ENCODE results near the gene UBE2K.
"Not testable (repeated sequence)": the region's sequence is repeated elsewhere in the genome, so short reads cannot be mapped to it uniquely, and the experiment has no call there.

Gene UBE2K

DNA sequence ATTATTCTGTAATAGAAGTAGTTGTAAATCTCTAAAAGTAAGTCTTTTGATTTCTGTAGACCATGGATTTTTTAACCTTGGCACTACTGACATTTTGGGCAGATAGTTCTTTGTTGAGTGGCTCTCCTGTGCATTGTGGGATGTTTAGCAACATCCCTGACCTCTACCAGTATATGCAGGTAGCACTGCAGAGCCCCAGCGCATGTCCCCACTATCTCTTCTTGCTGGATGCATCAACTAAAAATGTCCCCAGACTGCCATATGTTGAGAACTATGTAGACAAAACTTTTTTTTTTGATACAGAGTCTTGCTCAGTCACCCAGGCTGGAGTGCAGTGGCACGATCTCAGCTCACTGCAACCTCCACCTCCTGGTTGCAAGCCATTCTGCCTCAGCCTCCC lies 4.8 kb downstream of the UBE2K start:
- Histone ChIP-seq H2AFZ (no peak overlapping the region), H3K27ac (no peak overlapping the region), H3K36me3 (ENCODE audit: control insufficient read depth, insufficient read depth, low read length) (no peaks in the 10 kb centered on the region), H3K4me2 (ENCODE audit: low read length) (no peak overlapping the region), H3K79me2 (peaks cover 15% of the 10 kb centered on the region), H3K9me3 (ENCODE audit: control insufficient read depth, low read length) (no peaks in the 10 kb centered on the region), H3K4me1 (no peaks in the 10 kb centered on the region), H3K27me3 (ENCODE audit: control insufficient read depth, insufficient read depth, low read length) (no peaks in the 10 kb centered on the region), H3K9ac (no peak overlapping the region), H3K4me3 (ENCODE audit: low read depth, low read length) (no peak overlapping the region)
- no peak for TF ChIP-seq CTCF (IDR thresholded peaks at IDR 0.05)

- H3K9me3 ChIP-seq (ENCODE audit: control insufficient read depth, low read length); H3K4me2 ChIP-seq (ENCODE audit: low read length); H3K36me3 ChIP-seq (ENCODE audit: control insufficient read depth, insufficient read depth, low read length); H2AFZ ChIP-seq; H3K9ac ChIP-seq; H3K4me3 ChIP-seq (ENCODE audit: low read depth, low read length); H3K27me3 ChIP-seq (ENCODE audit: control insufficient read depth, insufficient read depth, low read length); H3K4me1 ChIP-seq; H3K27ac ChIP-seq: not testable (repeated sequence)
- peaks cover 11% of the 10 kb centered on the region for H3K79me2 ChIP-seq
Measured at GRCh38 chr4:39704789-39705188, 6.9 kb downstream of the UBE2K start.

- no peak overlapping the region for H2AFZ ChIP-seq
- no peaks in the 10 kb centered on the region for H3K27me3 ChIP-seq (ENCODE audit: control insufficient read depth, insufficient read depth, low read length)
- H3K9me3 ChIP-seq (ENCODE audit: control insufficient read depth, low read length): no peaks in the 10 kb centered on the region
- no peak overlapping the region for H3K4me3 ChIP-seq (ENCODE audit: low read depth, low read length)
- H3K79me2 ChIP-seq: peaks cover 11% of the 10 kb centered on the region
- no peak overlapping the region for H3K4me2 ChIP-seq (ENCODE audit: low read length)
- no peaks in the 10 kb centered on the region for H3K36me3 ChIP-seq (ENCODE audit: control insufficient read depth, insufficient read depth, low read length)
- H3K27ac ChIP-seq: no peak overlapping the region
- no peak overlapping the region for H3K9ac ChIP-seq
- TF ChIP-seq CTCF (IDR thresholded peaks at IDR 0.05): no peak
- peaks cover 2% of the 10 kb centered on the region for H3K4me1 ChIP-seq
Measured at GRCh38 chr4:39706334-39706733, 8.4 kb downstream of the UBE2K start.

GRCh38 chr4:39706741-39707511 lies 9.0 kb downstream of the UBE2K start:
- Histone ChIP-seq H3K79me2 (peaks cover 15% of the 10 kb centered on the region), H2AFZ (no peak overlapping the region), H3K4me3 (ENCODE audit: low read depth, low read length) (no peak overlapping the region), H3K36me3 (ENCODE audit: control insufficient read depth, insufficient read depth, low read length) (no peaks in the 10 kb centered on the region), H3K27me3 (ENCODE audit: control insufficient read depth, insufficient read depth, low read length) (no peaks in the 10 kb centered on the region), H3K4me1 (peaks cover 2% of the 10 kb centered on the region), H3K9ac (no peak overlapping the region), H3K27ac (no peak overlapping the region), H3K4me2 (ENCODE audit: low read length) (no peak overlapping the region), H3K9me3 (ENCODE audit: control insufficient read depth, low read length) (no peaks in the 10 kb centered on the region)
- no peak for TF ChIP-seq CTCF (IDR thresholded peaks at IDR 0.05)

GRCh38 chr4:39710098-39710896 lies 12.4 kb downstream of the UBE2K start:
- no peak overlapping the region for H3K4me3 ChIP-seq (ENCODE audit: low read depth, low read length)
- H3K4me1 ChIP-seq: peaks cover 2% of the 10 kb centered on the region
- H3K27ac ChIP-seq: no peak overlapping the region
- no peak overlapping the region for H2AFZ ChIP-seq
- H3K4me2 ChIP-seq (ENCODE audit: low read length): no peak overlapping the region
- peaks cover 6% of the 10 kb centered on the region for H3K79me2 ChIP-seq
- no peak overlapping the region for H3K9ac ChIP-seq
- H3K9me3 ChIP-seq (ENCODE audit: control insufficient read depth, low read length): no peaks in the 10 kb centered on the region
- H3K36me3 ChIP-seq (ENCODE audit: control insufficient read depth, insufficient read depth, low read length): no peaks in the 10 kb centered on the region
- no peaks in the 10 kb centered on the region for H3K27me3 ChIP-seq (ENCODE audit: control insufficient read depth, insufficient read depth, low read length)
- TF ChIP-seq CTCF (IDR thresholded peaks at IDR 0.05): no peak
